ENCODE results near the gene ERAP2.

Gene ERAP2

GRCh38 chr5:96946381-96946780 is 70.1 kb downstream of the ERAP2 start:
- TF ChIP-seq CTCF (IDR thresholded peaks at IDR 0.05; ENCODE audit: low read depth, low read length), result no peak

GRCh38 chr5:96952118-96952750 is 75.9 kb downstream of the ERAP2 start:
- H3K36me3 ChIP-seq, result peaks cover 4% of the 10 kb centered on the region; the same call in 1 of the 2 replicates
- H3K4me3 ChIP-seq (ENCODE audit: low read depth, low read length), result no peak overlapping the region
- H3K4me1 ChIP-seq, result peaks cover 6% of the 10 kb centered on the region; the same call in 1 of the 2 replicates
- no peak for TF ChIP-seq CTCF (IDR thresholded peaks at IDR 0.05; ENCODE audit: low read depth, low read length)
- no peak for DNase-seq
- no peaks in the 10 kb centered on the region for H3K9me3 ChIP-seq
- no peaks in the 10 kb centered on the region for H3K27me3 ChIP-seq

More at GRCh38 chr5:96946381-96946780, 70.1 kb downstream of the ERAP2 start:
- Histone ChIP-seq H3K9me3 (no peaks in the 10 kb centered on the region; the same call in 1 of the 2 replicates), H3K4me3 (ENCODE audit: low read depth, low read length) (no peak overlapping the region), H3K27me3 (no peaks in the 10 kb centered on the region), H3K36me3 (peaks cover 4% of the 10 kb centered on the region; the same call in 1 of the 2 replicates), H3K4me1 (no peaks in the 10 kb centered on the region)
- no peak for DNase-seq

GRCh38 chr5:96952974-96953730 is 76.9 kb downstream of the ERAP2 start:
- Histone ChIP-seq H3K4me3 (ENCODE audit: low read depth, low read length) (no peak overlapping the region), H3K27me3 (no peaks in the 10 kb centered on the region), H3K9me3 (no peaks in the 10 kb centered on the region), H3K4me1 (peaks cover 6% of the 10 kb centered on the region; the same call in 1 of the 2 replicates), H3K36me3 (peaks cover 4% of the 10 kb centered on the region; the same call in 1 of the 2 replicates)
- no peak for TF ChIP-seq CTCF (IDR thresholded peaks at IDR 0.05; ENCODE audit: low read depth, low read length)
- DNase-seq, result peak; percentile 18

- Histone ChIP-seq H3K9me3 (0 out of 2 replicates have a peak, but pooled peaks cover 2% of the 10 kb centered on the region), H3K4me1 (peaks cover 3% of the 10 kb centered on the region; the same call in 1 of the 2 replicates), H3K27me3 (no peaks in the 10 kb centered on the region), H3K36me3 (no peaks in the 10 kb centered on the region), H3K4me3 (ENCODE audit: low read depth, low read length) (no peak overlapping the region)
- no peak for DNase-seq
- TF ChIP-seq CTCF (IDR thresholded peaks at IDR 0.05; ENCODE audit: low read depth, low read length), result no peak
Observed at GRCh38 chr5:96957254-96958049, 81.2 kb downstream of the ERAP2 start.

- no peak for TF ChIP-seq CTCF (IDR thresholded peaks at IDR 0.05; ENCODE audit: low read depth, low read length)
- Histone ChIP-seq H3K4me1 (peaks cover 8% of the 10 kb centered on the region; the same call in 1 of the 2 replicates), H3K9me3 (0 out of 2 replicates have a peak, but pooled peaks cover 2% of the 10 kb centered on the region), H3K4me3 (ENCODE audit: low read depth, low read length) (no peak overlapping the region), H3K36me3 (no peaks in the 10 kb centered on the region), H3K27me3 (no peaks in the 10 kb centered on the region)
- peak; percentile 12 for DNase-seq
Observed at GRCh38 chr5:96958977-96959376, 82.7 kb downstream of the ERAP2 start.
